Measurements from ENCODE around the gene C16orf96.

C16orf96 gene

DNA sequence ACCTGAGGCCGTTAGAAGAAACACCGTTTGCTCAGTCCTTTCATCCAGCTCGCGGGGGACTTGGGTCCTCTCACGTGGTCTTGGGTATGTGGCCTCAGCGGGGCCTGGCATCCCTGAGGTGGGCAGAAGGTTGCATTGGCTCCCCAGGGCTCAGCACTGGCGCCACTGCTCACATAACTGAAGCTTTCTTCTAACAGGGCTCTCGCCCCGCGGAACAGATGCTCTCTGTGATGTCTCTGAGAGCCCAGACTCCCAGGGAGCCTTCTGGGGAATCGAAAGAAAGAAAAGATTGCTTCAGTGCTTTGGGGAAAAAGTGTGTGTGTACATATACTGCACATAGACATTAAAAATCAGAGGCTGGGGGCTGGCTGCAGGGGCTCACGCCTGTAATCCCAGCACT is 78.6 kb downstream of the C16orf96 start:
- Histone ChIP-seq H3K4ac (ENCODE audit: low read length) (no peak overlapping the region), H2BK5ac (ENCODE audit: low read length) (no peak overlapping the region), H2BK15ac (ENCODE audit: low read length) (no peak overlapping the region), H2BK120ac (ENCODE audit: low read depth, low read length) (no peak overlapping the region), H4K91ac (ENCODE audit: low read depth, low read length, poor library complexity) (no peak overlapping the region), H3K36me3 (replicated peaks in 1 of 2; ENCODE audit: control insufficient read depth in 2 of 2, insufficient read depth in 2 of 2, low read length in 2 of 2) (peaks cover 5 to 37% of the 10 kb centered on the region in 2 donors), H3K23ac (ENCODE audit: low read depth, low read length, poor library complexity) (no peak overlapping the region), H3K27me3 (ENCODE audit: control insufficient read depth in 3 of 3, insufficient read depth in 3 of 3, low read depth in 1 of 3, low read length in 3 of 3) (no peaks in the 10 kb centered on the region), H3K14ac (ENCODE audit: low read length) (no peak overlapping the region), H3K79me1 (ENCODE audit: low read depth, low read length) (peaks cover 23% of the 10 kb centered on the region), H3K9me3 (replicated peaks in 1 of 2; ENCODE audit: control insufficient read depth in 2 of 2, insufficient read depth in 1 of 2, low read depth in 1 of 2, low read length in 2 of 2) (no peaks in the 10 kb centered on the region), H3K27ac (replicated peaks; ENCODE audit: low read length) (no peak overlapping the region), H3K4me1 (ENCODE audit: control insufficient read depth in 2 of 2, insufficient read depth in 1 of 2, low read depth in 1 of 2, low read length in 2 of 2) (no peaks in the 10 kb centered on the region), H2BK12ac (ENCODE audit: low read length) (no peak overlapping the region), H3K18ac (ENCODE audit: low read length) (no peak overlapping the region), H2AFZ (ENCODE audit: low read length) (no peak overlapping the region), H3K4me2 (ENCODE audit: insufficient read depth, low read length, poor library complexity, severe bottlenecking) (no peak overlapping the region), H2AK5ac (ENCODE audit: low read depth, low read length) (no peak overlapping the region), H3K9ac (ENCODE audit: low read depth, low read length, poor library complexity) (no peak overlapping the region), H4K8ac (ENCODE audit: low read depth, low read length) (no peak overlapping the region), H3K4me3 (ENCODE audit: low read length in 2 of 2) (no peak overlapping the region)
- DNase-seq (ENCODE audit: low spot score), result no peak
- no CpG with 5 or more reads among the region's 12 CpGs for WGBS, 2 donors (ENCODE audit: extremely low coverage in 2 of 2, insufficient read length in 2 of 2, insufficient replicate concordance in 1 of 2)

- no peak overlapping the region for H3K9ac ChIP-seq (ENCODE audit: low read depth, low read length, poor library complexity)
- H2AK5ac ChIP-seq (ENCODE audit: low read depth, low read length), result no peak overlapping the region
- WGBS, 2 donors (ENCODE audit: extremely low coverage in 2 of 2, insufficient read length in 2 of 2, insufficient replicate concordance in 1 of 2), result no CpG with 5 or more reads among the region's 13 CpGs
- H3K18ac ChIP-seq (ENCODE audit: low read length), result no peak overlapping the region
- no peak overlapping the region for H2BK15ac ChIP-seq (ENCODE audit: low read length)
- no peaks in the 10 kb centered on the region for H3K27me3 ChIP-seq (ENCODE audit: control insufficient read depth in 3 of 3, insufficient read depth in 3 of 3, low read depth in 1 of 3, low read length in 3 of 3)
- peak overlapping the region; percentile 61 for H2BK120ac ChIP-seq (ENCODE audit: low read depth, low read length)
- H4K91ac ChIP-seq (ENCODE audit: low read depth, low read length, poor library complexity), result no peak overlapping the region
- H3K36me3 ChIP-seq (replicated peaks in 1 of 2; ENCODE audit: control insufficient read depth in 2 of 2, insufficient read depth in 2 of 2, low read length in 2 of 2), result peaks cover 5 to 44% of the 10 kb centered on the region in 2 donors
- H3K4me3 ChIP-seq (ENCODE audit: low read length in 2 of 2), result no peak overlapping the region
- H3K14ac ChIP-seq (ENCODE audit: low read length), result no peak overlapping the region
- H3K4me2 ChIP-seq (ENCODE audit: insufficient read depth, low read length, poor library complexity, severe bottlenecking), result no peak overlapping the region
- H3K4ac ChIP-seq (ENCODE audit: low read length), result no peak overlapping the region
- no peak overlapping the region for H4K8ac ChIP-seq (ENCODE audit: low read depth, low read length)
- H2BK12ac ChIP-seq (ENCODE audit: low read length), result no peak overlapping the region
- H3K9me3 ChIP-seq (replicated peaks in 1 of 2; ENCODE audit: control insufficient read depth in 2 of 2, insufficient read depth in 1 of 2, low read depth in 1 of 2, low read length in 2 of 2), result no peaks in the 10 kb centered on the region
- peaks cover 31% of the 10 kb centered on the region for H3K79me1 ChIP-seq (ENCODE audit: low read depth, low read length)
- H2BK5ac ChIP-seq (ENCODE audit: low read length), result no peak overlapping the region
- H3K23ac ChIP-seq (ENCODE audit: low read depth, low read length, poor library complexity), result no peak overlapping the region
- no peaks in the 10 kb centered on the region for H3K4me1 ChIP-seq (ENCODE audit: control insufficient read depth in 2 of 2, insufficient read depth in 1 of 2, low read depth in 1 of 2, low read length in 2 of 2)
- no peak for DNase-seq (ENCODE audit: low spot score)
- no peak overlapping the region for H2AFZ ChIP-seq (ENCODE audit: low read length)
- H3K27ac ChIP-seq (replicated peaks; ENCODE audit: low read length), result no peak overlapping the region
Measured at GRCh38 chr16:4636196-4636595, 80.1 kb downstream of the C16orf96 start.

DNA sequence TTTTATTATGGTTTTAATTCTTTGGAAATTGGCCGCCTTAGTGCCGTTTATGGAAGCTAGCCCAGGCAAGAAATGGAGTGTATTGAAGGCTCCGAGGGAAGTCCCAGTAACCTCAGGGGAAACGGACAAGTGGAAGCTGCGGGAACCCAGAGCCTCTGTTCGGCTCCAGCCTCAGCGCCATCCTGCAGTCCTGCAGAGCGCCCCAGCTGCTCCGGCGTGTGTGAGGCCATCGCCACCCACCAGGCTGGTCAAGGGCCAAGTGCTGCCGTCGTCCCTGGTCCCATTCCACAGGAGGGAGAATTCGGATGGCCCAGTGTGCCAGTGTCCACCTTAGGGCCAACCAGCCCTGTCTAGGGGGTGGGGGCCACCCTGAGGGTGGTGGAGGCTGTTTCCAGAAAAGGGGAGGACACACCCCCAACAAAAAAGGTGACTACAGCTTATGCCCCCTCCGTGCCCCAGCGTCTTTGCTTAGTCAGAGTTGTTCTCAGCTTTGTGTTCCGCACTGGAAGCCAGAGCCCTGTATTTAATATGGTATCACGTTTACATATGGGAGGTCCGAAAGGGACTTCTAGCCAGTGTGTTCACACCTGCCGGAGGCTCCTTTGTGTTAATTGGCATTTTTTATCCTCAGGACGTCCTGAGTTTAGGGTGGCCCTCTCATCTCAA is 81.5 kb downstream of the C16orf96 start:
- H3K14ac ChIP-seq (ENCODE audit: low read length), result peak overlapping the region; percentile 38
- no peak overlapping the region for H3K9ac ChIP-seq (ENCODE audit: low read depth, low read length, poor library complexity)
- H3K27ac ChIP-seq (replicated peaks; ENCODE audit: low read length), result no peak overlapping the region
- no peak overlapping the region for H3K4me2 ChIP-seq (ENCODE audit: insufficient read depth, low read length, poor library complexity, severe bottlenecking)
- no peak overlapping the region for H2BK5ac ChIP-seq (ENCODE audit: low read length)
- H2AK5ac ChIP-seq (ENCODE audit: low read depth, low read length), result no peak overlapping the region
- H2BK15ac ChIP-seq (ENCODE audit: low read length), result no peak overlapping the region
- H3K79me1 ChIP-seq (ENCODE audit: low read depth, low read length), result peaks cover 26% of the 10 kb centered on the region
- peaks cover 5 to 44% of the 10 kb centered on the region in 2 donors for H3K36me3 ChIP-seq (replicated peaks in 1 of 2; ENCODE audit: control insufficient read depth in 2 of 2, insufficient read depth in 2 of 2, low read length in 2 of 2)
- no peak overlapping the region for H3K23ac ChIP-seq (ENCODE audit: low read depth, low read length, poor library complexity)
- H3K4ac ChIP-seq (ENCODE audit: low read length), result no peak overlapping the region
- DNase-seq (ENCODE audit: low spot score), result no peak
- no peaks in the 10 kb centered on the region for H3K4me1 ChIP-seq (ENCODE audit: control insufficient read depth in 2 of 2, insufficient read depth in 1 of 2, low read depth in 1 of 2, low read length in 2 of 2)
- no peaks in the 10 kb centered on the region for H3K27me3 ChIP-seq (ENCODE audit: control insufficient read depth in 3 of 3, insufficient read depth in 3 of 3, low read depth in 1 of 3, low read length in 3 of 3)
- H3K9me3 ChIP-seq (replicated peaks in 1 of 2; ENCODE audit: control insufficient read depth in 2 of 2, insufficient read depth in 1 of 2, low read depth in 1 of 2, low read length in 2 of 2), result no peaks in the 10 kb centered on the region
- peak overlapping the region; percentile 19 for H3K18ac ChIP-seq (ENCODE audit: low read length)
- no peak overlapping the region for H2AFZ ChIP-seq (ENCODE audit: low read length)
- no peak overlapping the region for H4K8ac ChIP-seq (ENCODE audit: low read depth, low read length)
- WGBS, 2 donors (ENCODE audit: extremely low coverage in 2 of 2, insufficient read length in 2 of 2, insufficient replicate concordance in 1 of 2), result no CpG with 5 or more reads among the region's 21 CpGs
- no peak overlapping the region for H2BK120ac ChIP-seq (ENCODE audit: low read depth, low read length)
- H4K91ac ChIP-seq (ENCODE audit: low read depth, low read length, poor library complexity), result no peak overlapping the region
- H2BK12ac ChIP-seq (ENCODE audit: low read length), result no peak overlapping the region
- no peak overlapping the region for H3K4me3 ChIP-seq (ENCODE audit: low read length in 2 of 2)

DNA sequence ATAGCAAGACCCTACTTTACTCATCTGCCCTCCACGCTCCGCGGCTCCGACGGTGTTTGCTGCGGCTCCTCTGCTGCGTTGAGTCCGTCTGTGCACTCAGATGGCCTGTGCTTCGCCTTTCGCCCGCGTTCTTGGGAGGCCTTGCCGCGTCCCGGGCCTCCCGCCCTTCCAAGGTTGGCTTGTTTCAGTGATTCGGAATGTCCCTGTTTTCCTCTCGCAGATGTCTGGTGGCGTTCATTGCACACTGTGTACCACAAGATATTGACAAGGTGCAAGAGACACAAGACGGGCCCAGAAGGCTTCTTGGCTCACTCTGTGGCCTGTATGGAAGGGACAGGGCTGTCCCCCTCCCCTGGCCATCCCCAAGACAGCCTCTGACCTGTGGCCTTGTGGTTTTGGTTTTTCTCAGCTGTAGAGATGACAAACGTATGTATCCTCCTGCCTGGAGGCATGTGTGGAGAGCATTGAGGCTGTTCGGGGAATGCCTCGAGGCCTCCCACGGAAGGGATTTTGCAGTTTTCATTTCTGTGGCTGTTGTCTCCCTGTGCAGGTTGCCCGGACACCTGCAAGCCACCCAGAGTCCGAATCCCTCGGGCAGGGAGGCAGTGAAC is 83.9 kb downstream of the C16orf96 start:
- Histone ChIP-seq H2AK5ac (ENCODE audit: low read depth, low read length) (no peak overlapping the region), H3K79me1 (ENCODE audit: low read depth, low read length) (peaks cover 18% of the 10 kb centered on the region), H3K23ac (ENCODE audit: low read depth, low read length, poor library complexity) (no peak overlapping the region), H3K9ac (ENCODE audit: low read depth, low read length, poor library complexity) (peak overlapping the region; percentile 9), H2BK120ac (ENCODE audit: low read depth, low read length) (no peak overlapping the region), H3K9me3 (replicated peaks in 1 of 2; ENCODE audit: control insufficient read depth in 2 of 2, insufficient read depth in 1 of 2, low read depth in 1 of 2, low read length in 2 of 2) (no peaks in the 10 kb centered on the region), H3K4me2 (ENCODE audit: insufficient read depth, low read length, poor library complexity, severe bottlenecking) (no peak overlapping the region), H3K27ac (replicated peaks; ENCODE audit: low read length) (no peak overlapping the region), H2BK5ac (ENCODE audit: low read length) (no peak overlapping the region), H3K27me3 (ENCODE audit: control insufficient read depth in 3 of 3, insufficient read depth in 3 of 3, low read depth in 1 of 3, low read length in 3 of 3) (no peaks in the 10 kb centered on the region), H3K36me3 (replicated peaks in 1 of 2; ENCODE audit: control insufficient read depth in 2 of 2, insufficient read depth in 2 of 2, low read length in 2 of 2) (peaks cover 0 to 46% of the 10 kb centered on the region in 2 donors), H3K4me3 (ENCODE audit: low read length in 2 of 2) (no peak overlapping the region), H2AFZ (ENCODE audit: low read length) (no peak overlapping the region), H3K4me1 (ENCODE audit: control insufficient read depth in 2 of 2, insufficient read depth in 1 of 2, low read depth in 1 of 2, low read length in 2 of 2) (no peaks in the 10 kb centered on the region), H2BK15ac (ENCODE audit: low read length) (no peak overlapping the region), H2BK12ac (ENCODE audit: low read length) (no peak overlapping the region), H3K14ac (ENCODE audit: low read length) (peak overlapping the region; percentile 21), H3K4ac (ENCODE audit: low read length) (no peak overlapping the region), H4K91ac (ENCODE audit: low read depth, low read length, poor library complexity) (no peak overlapping the region), H3K18ac (ENCODE audit: low read length) (no peak overlapping the region), H4K8ac (ENCODE audit: low read depth, low read length) (no peak overlapping the region)
- WGBS, 2 donors (ENCODE audit: extremely low coverage in 2 of 2, insufficient read length in 2 of 2, insufficient replicate concordance in 1 of 2), result no CpG with 5 or more reads among the region's 27 CpGs
- no peak for DNase-seq (ENCODE audit: low spot score)
